Panc1 (cell line): ENCODE results near the gene SLC7A6.

Source experiments
- CTCF ChIP-seq: fragments of 450-650 bp; IDR thresholded peaks from 2 replicates; pipeline ENCODE4 v1.5.1; 2017; ENCODE audit warnings: mild to moderate bottlenecking
- POLR2AphosphoS5 ChIP-seq: IDR thresholded peaks from 2 replicates; pipeline ENCODE4 v1.6.1; 2012; ENCODE audit warnings: mild to moderate bottlenecking, low read depth, low read length, moderate library complexity
- REST ChIP-seq, 2 experiments: IDR thresholded peaks; 2 replicates each; pipeline ENCODE4 v1.6.1; 2011 to 2012; ENCODE audit warnings: low read depth in 2 of 2, control low read depth in 1 of 2, low read length in 1 of 2, mild to moderate bottlenecking in 1 of 2, moderate library complexity in 1 of 2; ENCODE audit not compliant: insufficient read depth in 1 of 2
- SIN3A ChIP-seq: IDR thresholded peaks from 2 replicates; pipeline ENCODE4 v1.6.1; 2012; ENCODE audit warnings: low read depth, mild to moderate bottlenecking, low read length, moderate library complexity, borderline replicate concordance; ENCODE audit not compliant: insufficient read depth
- TCF7L2 ChIP-seq: IDR thresholded peaks from 2 replicates; pipeline ENCODE4 v1.6.1; 2011; ENCODE audit warnings: mild to moderate bottlenecking, low read depth, low read length, inconsistent platforms

DNA sequence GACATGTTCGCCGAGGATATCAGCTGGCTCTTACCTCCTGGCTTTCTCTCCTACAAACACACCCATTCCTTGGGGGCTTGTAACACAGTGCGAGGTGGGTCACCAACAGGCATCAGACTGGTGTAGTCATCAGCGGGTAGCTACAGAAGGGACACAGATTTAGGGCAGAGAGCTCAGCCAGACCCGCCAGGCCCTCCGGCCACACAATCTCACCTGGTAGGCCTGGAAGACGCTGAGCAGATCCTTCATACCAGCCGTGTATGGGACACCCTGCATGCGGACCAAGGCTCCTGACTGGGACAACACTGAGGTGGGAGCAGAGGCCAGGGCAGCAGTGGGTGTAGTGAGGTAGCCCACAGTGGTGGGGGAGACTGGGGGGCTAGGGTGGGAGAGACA is 34.2 kb upstream of the SLC7A6 start:
- TF ChIP-seq POLR2AphosphoS5 (no peak), CTCF (no peak), REST (IDR thresholded peaks at IDR 0.05; ENCODE audit: insufficient read depth in 1 of 2, low read depth in 2 of 2, low read length in 1 of 2) (no peak), SIN3A (no peak), TCF7L2 (no peak)
